ENCODE data around the gene ZBTB7C. TPM values are rescaled to one million over a fixed set of nuclear protein-coding genes. Genes with fewer than 3 reads are reported as not detected.

ZBTB7C gene
- total RNA-seq, 2 experiments from 2014 or later: 0.81 to 0.95 TPM

DNA sequence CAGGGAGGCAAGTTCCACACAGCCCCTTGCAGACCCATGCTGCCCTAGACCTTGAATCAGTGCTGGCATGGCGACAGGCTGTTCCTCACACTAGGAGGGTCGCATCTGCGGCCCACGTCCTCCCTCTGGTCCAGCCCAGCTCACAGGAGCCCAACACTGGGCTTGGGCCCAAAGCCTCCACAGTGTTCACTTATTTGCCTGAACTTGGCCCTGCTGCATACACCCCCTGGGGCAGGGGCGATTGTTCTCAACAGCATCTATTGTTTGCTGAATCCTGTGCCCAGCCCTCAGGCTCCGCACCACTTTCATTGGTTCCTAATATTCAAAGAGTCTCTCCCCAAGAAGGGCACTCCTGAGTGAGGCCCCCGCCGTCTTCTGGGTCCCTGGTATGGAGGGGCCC, 90.7 kb downstream of the ZBTB7C start:
- Mint-ChIP-seq H3K36me3 (ENCODE audit: low read depth) (no peaks in the 10 kb centered on the region), H3K9me3 (no peaks in the 10 kb centered on the region), H3K4me1 (no peaks in the 10 kb centered on the region), H3K27ac (no peak overlapping the region), H3K4me3 (no peak overlapping the region), H3K27me3 (no peaks in the 10 kb centered on the region)
- CTCF ChIA-PET: interaction anchor here (1.5 to 1.6 kb wide), 2 partner anchors 73 to 127 kb away, joined by 3 to 4 read pairs; no protein-coding TSS in a partner anchor
- no peak for DNase-seq
- POLR2A ChIA-PET: no interaction called here

DNA sequence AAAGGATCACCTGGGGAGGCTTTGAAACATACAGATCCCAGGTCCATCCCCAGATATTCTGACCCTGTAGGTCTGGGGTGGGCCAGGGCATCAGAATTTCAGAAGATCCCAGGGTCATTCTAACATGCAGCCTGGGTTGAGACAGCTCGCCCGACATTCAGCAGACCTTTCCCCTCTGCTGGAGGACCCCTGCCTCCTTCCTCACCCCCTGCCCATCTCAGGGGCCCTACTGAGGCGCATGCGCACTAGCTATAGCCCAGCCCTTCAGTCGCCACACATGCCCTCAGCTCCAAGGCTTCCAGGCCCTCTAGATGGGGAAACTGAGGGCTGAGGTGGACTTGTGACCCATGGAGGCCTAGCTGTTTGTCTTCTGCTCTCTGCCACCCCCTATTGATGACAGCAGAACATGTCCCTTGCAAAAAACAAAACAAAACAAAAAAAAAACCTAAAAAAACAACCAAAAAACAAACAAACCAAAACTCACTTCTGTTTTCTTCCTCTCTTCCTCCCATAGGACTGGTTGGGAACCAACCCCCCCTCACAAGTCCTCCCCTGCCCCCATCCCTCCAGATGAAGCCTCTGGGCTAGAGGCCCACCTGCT, 91.3 kb downstream of the ZBTB7C start:
- POLR2A ChIA-PET: no interaction called here
- Mint-ChIP-seq H3K36me3 (ENCODE audit: low read depth) (no peaks in the 10 kb centered on the region), H3K9me3 (no peaks in the 10 kb centered on the region), H3K4me3 (no peak overlapping the region), H3K4me1 (no peaks in the 10 kb centered on the region), H3K27ac (no peak overlapping the region), H3K27me3 (no peaks in the 10 kb centered on the region)
- CTCF ChIA-PET: interaction anchor here (0.9 to 1.6 kb wide), 4 partner anchors 73 to 129 kb away, joined by 3 to 4 read pairs (median 3); no protein-coding TSS in a partner anchor
- DNase-seq: no peak

DNA sequence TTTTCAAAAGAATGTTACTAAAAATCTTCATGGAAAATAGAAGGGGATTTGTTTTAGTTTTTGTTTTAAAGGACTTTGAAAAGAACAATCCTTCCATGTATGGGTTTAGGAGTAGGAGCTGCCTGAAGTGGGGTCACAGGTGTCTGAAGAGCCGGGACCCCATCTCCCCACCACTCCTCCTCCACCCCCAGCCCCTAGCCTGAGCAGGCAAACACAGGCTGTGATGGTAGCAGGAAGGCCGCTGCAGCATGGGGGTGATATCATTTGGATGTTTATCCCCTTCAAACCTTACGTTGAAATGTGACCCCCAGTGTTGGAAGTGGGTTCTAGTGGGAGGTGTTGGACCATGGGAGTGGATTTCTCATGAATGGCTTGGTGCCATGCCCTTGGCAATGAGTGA, 93.0 kb downstream of the ZBTB7C start:
- no peak overlapping the region for H3K4me3 Mint-ChIP-seq
- CTCF ChIA-PET: interaction anchor here (1.0 to 1.7 kb wide), 2 partner anchors 22 to 176 kb away, joined by 3 read pairs; no protein-coding TSS in a partner anchor
- POLR2A ChIA-PET: no interaction called here

DNA sequence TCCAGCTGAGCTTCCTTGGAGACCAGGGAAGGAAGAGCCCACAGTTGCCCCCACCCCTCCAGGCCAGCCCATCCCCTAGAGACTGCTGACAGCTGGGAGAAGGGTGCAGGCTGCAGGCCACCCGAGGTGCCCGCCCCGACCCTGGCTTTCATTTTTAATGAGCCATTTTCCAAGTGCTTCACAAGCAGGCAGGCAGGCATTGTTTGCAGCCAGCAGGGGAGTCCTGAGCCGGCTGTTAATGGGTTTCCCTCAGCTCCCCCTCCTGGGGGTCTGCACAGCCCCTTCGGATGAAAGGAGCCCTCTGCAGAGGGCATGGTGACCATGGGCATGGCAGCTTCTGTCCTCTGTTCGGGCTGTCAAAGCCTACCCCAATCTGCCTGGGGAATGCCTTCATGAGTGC, 94.5 kb downstream of the ZBTB7C start:
- POLR2A ChIA-PET: no interaction called here
- Mint-ChIP-seq H3K4me1 (no peaks in the 10 kb centered on the region), H3K27ac (no peak overlapping the region), H3K27me3 (peaks cover 12% of the 10 kb centered on the region), H3K36me3 (ENCODE audit: low read depth) (no peaks in the 10 kb centered on the region), H3K9me3 (no peaks in the 10 kb centered on the region), H3K4me3 (no peak overlapping the region)
- DNase-seq: no peak
- CTCF ChIA-PET: no interaction called here

More for the DNA sequence above, 93.0 kb downstream of the ZBTB7C start:
- no peaks in the 10 kb centered on the region for H3K36me3 Mint-ChIP-seq (ENCODE audit: low read depth)
- H3K9me3 Mint-ChIP-seq: no peaks in the 10 kb centered on the region
- no peaks in the 10 kb centered on the region for H3K4me1 Mint-ChIP-seq
- H3K27ac Mint-ChIP-seq: no peak overlapping the region
- no peak for DNase-seq
- H3K27me3 Mint-ChIP-seq: peaks cover 9% of the 10 kb centered on the region

DNA sequence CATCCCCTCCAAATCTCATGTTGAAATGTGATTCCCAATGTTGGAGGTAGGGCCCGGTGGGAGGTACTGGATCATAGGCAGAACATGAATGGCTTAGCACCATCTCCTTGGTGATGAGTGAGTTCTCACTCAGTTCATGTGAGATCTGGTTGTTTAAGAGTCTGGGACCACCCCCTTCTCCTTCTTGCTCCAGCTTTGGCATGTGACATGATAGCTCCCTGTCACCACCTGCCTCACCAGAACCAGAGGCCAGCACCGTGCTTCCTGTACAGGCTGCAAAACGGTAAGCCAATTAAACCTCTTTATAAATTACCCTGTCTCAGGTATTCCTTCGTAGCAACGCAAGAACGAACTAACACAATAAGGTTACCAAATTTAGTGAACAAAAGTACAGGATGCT, 95.4 kb downstream of the ZBTB7C start:
- no peak overlapping the region for H3K27ac Mint-ChIP-seq
- ChIA-PET CTCF (no interaction called here), POLR2A (no interaction called here)
- no peaks in the 10 kb centered on the region for H3K9me3 Mint-ChIP-seq
- no peaks in the 10 kb centered on the region for H3K4me1 Mint-ChIP-seq
- no peaks in the 10 kb centered on the region for H3K36me3 Mint-ChIP-seq (ENCODE audit: low read depth)
- no peak overlapping the region for H3K4me3 Mint-ChIP-seq
- no peak for DNase-seq
- H3K27me3 Mint-ChIP-seq: peaks cover 13% of the 10 kb centered on the region

DNA sequence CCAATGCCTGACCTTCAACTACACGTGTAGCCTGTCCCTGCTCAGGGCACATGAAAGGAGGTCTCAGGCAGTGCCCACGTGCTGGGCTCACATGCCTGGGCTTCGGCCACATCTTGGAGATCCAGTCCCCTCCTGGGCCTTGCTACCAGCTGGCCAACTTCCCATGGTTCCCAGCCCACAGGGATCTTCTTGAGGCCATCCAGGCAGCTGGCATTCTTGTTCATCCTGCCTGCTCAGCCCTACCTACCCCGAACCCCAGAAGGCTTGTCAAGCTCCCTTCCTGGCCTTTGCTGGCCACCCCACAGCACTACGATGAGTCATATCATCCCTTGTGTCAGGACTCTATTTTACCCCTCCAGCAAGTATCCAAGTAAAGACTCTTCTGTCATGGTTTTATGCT, 97.1 kb downstream of the ZBTB7C start:
- no peak for DNase-seq
- Mint-ChIP-seq H3K36me3 (ENCODE audit: low read depth) (no peaks in the 10 kb centered on the region), H3K9me3 (no peaks in the 10 kb centered on the region), H3K27me3 (peaks cover 19% of the 10 kb centered on the region), H3K4me3 (no peak overlapping the region), H3K27ac (no peak overlapping the region), H3K4me1 (no peaks in the 10 kb centered on the region)
- CTCF ChIA-PET: no interaction called here
- POLR2A ChIA-PET: no interaction called here

DNA sequence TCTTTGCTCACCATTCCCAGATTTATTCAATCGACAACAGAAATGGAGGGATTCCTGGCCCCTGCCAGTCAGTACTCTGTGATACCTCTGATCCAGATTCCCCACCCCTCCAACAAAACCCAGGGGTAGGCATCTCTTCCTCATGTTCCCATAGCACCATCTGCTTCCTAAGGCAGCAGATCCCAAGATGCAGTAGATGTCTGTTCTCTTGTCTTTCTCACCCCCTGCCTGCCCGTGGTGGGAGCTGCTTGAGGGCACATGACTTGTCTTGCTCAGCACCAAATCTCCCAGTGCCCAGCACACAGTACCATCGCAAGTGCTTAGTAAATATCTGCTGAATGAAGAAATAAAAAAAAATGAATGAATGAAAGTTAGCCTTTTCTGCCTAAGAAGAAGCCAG, 98.2 kb downstream of the ZBTB7C start:
- DNase-seq: no peak
- POLR2A ChIA-PET: no interaction called here
- CTCF ChIA-PET: no interaction called here
- H3K27me3 Mint-ChIP-seq: peaks cover 20% of the 10 kb centered on the region
- H3K9me3 Mint-ChIP-seq: no peaks in the 10 kb centered on the region
- no peak overlapping the region for H3K27ac Mint-ChIP-seq
- H3K4me1 Mint-ChIP-seq: no peaks in the 10 kb centered on the region
- H3K4me3 Mint-ChIP-seq: no peak overlapping the region
- no peaks in the 10 kb centered on the region for H3K36me3 Mint-ChIP-seq (ENCODE audit: low read depth)

DNA sequence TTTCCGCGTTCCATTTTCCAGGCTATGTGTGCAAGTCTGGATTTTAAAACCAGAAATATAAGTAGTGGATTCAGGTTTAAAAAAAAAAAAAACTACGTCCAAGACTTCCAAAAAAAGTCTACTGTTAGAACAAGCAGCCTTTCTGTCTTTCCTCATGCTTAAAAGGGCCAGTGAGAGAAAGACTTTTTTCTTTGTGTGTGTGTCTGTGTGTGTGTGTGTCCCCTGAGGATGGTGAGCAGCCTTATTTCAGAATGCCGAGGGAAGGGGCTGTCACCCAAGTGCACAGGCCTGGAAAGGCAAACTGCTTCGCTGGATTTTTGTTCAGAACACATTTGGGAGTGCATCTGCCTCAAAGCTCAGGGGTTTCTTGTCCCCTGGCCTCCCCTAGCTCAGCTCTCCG, 98.8 kb downstream of the ZBTB7C start:
- Mint-ChIP-seq H3K36me3 (ENCODE audit: low read depth) (no peaks in the 10 kb centered on the region), H3K27ac (no peak overlapping the region), H3K4me3 (no peak overlapping the region), H3K4me1 (no peaks in the 10 kb centered on the region), H3K27me3 (peaks cover 20% of the 10 kb centered on the region), H3K9me3 (no peaks in the 10 kb centered on the region)
- CTCF ChIA-PET: no interaction called here
- no peak for DNase-seq
- POLR2A ChIA-PET: no interaction called here

DNA sequence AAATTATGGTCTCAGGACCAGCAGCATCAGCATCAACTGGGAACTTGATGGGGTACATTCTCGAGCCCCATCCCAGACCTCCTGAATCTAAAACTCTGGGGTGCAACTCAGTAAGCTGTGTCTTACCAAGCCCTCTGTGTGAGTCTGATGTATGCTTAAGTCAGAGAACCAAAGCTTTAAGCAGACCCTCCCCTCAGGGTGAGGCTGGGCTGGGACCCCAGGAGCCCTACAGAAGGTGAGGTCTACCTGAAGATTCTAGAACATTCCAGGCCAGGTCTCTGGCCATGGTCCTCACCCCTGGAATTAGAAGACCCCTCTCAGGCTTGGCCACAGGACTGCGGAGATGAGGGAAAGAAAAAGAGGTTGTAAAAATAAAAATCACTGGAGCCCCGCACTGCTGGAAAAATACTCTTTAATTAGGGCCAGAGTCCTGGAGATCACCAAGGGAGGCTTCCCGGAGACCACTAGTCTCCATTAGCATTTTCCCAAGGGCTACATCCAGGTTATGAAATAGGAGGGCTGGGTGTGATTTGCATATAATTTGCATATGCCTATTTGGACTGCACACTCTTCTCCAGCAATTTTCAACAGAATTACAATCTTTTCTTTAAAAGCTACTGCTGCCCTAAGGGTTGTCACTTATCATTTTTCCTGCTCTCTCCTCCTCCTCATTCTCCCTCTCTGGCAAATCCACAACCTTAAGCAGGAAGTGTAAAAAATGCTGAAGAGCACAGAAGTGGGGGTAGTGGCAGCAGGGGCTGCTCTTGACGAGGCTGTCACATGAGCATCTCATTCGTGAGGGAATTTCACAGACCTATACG, 100.2 kb downstream of the ZBTB7C start:
- Mint-ChIP-seq H3K4me1 (no peaks in the 10 kb centered on the region), H3K9me3 (no peaks in the 10 kb centered on the region), H3K27ac (no peak overlapping the region)

DNA sequence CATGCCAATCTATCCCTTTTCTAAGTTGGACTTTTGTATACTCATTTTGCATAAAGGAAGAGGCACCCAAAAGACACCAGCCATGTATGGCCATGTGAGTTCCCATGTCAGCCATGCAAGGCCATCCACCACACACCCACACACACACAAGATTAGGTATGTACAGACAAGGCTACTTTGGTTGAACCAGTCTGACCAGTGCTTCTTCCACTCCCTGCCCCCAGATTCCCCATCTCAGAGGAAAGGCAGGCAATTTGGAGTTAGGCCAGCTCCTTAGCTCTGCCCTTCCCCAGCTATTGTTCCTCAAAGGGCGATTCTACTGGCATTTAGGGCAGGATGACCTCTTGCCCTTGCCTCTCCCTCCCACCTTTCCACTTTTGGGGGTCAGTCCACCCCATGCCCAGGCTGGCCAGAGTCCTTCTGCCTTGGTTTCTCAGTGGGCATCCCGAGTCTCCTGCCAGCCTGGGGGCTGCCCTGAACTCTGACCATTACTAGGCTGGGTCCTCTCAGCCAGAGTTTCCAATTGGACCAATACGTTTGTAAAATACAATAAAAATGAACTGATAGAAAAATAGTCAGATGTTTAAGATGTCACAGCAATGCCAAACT, 101.1 kb downstream of the ZBTB7C start:
- no peak for DNase-seq
- Mint-ChIP-seq H3K27ac (no peak overlapping the region), H3K4me1 (no peaks in the 10 kb centered on the region), H3K9me3 (no peaks in the 10 kb centered on the region), H3K36me3 (ENCODE audit: low read depth) (no peaks in the 10 kb centered on the region), H3K4me3 (no peak overlapping the region), H3K27me3 (peaks cover 20% of the 10 kb centered on the region)
- ChIA-PET CTCF (no interaction called here), POLR2A (no interaction called here)

More for the DNA sequence above, 100.2 kb downstream of the ZBTB7C start:
- Mint-ChIP-seq H3K27me3 (peaks cover 20% of the 10 kb centered on the region), H3K36me3 (ENCODE audit: low read depth) (no peaks in the 10 kb centered on the region), H3K4me3 (no peak overlapping the region)
- CTCF ChIA-PET: no interaction called here
- DNase-seq: no peak
- POLR2A ChIA-PET: no interaction called here

DNA sequence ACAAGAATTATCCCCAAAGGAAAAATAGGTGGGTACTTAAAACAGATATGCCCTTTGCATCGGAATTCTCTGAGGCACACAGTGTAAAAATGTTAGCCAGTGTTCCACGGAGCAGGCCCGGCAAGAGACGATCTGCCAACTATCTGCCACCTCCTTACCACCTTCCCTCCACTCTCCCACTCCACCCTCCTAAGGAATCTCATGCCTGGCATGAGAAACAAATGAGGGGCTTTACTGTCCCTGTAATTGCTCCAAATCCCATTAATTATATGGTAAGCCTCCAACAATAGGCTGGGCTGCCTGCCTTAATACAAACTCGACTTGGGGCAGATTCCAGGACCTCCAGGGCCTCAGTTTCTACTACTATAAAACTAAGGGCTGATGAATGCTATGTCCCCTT, 102.3 kb downstream of the ZBTB7C start:
- H3K4me3 Mint-ChIP-seq: no peak overlapping the region
- POLR2A ChIA-PET: no interaction called here
- H3K36me3 Mint-ChIP-seq (ENCODE audit: low read depth): no peaks in the 10 kb centered on the region
- no peaks in the 10 kb centered on the region for H3K4me1 Mint-ChIP-seq
- no peaks in the 10 kb centered on the region for H3K9me3 Mint-ChIP-seq
- no peak overlapping the region for H3K27ac Mint-ChIP-seq
- no peak for DNase-seq
- CTCF ChIA-PET: no interaction called here
- peaks cover 17% of the 10 kb centered on the region for H3K27me3 Mint-ChIP-seq

DNA sequence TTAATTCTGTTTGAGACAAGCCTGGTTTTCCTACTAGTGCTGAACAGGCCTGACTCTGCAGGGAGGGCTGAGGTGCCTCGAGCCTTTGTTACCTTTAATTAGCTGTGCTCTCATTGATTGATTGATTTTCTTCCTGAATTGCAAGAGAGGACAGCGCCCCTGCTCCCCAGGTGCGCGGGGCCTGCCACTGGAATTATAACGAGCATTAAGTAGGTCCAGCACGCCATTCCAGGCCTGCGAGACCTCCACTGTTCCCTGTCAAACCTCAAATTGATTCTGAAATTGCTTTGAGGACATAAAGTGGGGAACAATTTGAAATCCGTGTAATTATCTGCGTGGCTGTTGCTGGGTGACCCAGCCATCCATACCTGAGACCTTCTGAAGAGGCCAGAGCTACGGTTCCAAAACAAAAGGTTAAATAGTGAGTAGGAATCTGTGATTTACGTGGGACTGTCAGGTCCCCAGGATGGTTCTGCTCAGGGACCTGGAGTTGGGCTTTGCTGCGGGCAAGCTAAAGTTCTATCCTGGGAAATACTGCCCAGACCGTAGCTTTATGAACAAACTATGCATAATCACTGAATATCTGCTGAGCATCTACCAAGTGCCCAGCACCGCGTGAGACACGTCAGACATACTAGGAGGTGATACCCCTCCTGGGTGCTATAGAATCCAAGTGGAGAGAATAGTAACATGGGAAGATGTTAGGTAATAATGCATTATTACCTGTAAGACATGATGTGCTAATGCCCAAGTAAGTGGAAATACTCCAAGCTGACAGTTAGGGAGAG, 104.1 kb downstream of the ZBTB7C start:
- no peak for DNase-seq
- CTCF ChIA-PET: interaction anchor here (1.0 to 1.1 kb wide), 2 partner anchors 12 to 75 kb away, joined by 3 read pairs; no protein-coding TSS in a partner anchor
- POLR2A ChIA-PET: no interaction called here
- H3K4me1 Mint-ChIP-seq: peaks cover 8% of the 10 kb centered on the region
- no peaks in the 10 kb centered on the region for H3K9me3 Mint-ChIP-seq
- peaks cover 8% of the 10 kb centered on the region for H3K27me3 Mint-ChIP-seq
- no peak overlapping the region for H3K4me3 Mint-ChIP-seq
- no peak overlapping the region for H3K27ac Mint-ChIP-seq
- H3K36me3 Mint-ChIP-seq (ENCODE audit: low read depth): no peaks in the 10 kb centered on the region

DNA sequence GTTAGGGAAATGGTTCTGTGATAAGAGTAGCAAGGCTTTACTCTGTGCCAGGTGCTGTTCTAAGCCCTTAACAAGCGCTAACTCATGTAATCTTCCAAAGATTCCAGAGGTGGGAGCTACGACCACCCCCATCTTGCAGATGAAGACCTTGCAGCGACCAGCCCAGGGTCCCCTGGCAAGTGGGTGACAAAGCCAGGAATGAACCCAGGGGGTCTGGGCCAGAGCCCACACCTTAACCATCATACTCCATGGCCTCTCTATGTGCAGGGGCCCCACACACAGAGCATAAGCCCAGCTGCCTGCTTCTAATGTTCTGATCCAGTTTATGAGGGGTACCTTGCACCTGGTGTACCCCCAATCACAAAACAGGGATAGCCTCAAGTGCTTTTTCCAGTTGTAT, 105.3 kb downstream of the ZBTB7C start:
- Mint-ChIP-seq H3K27me3 (peaks cover 8% of the 10 kb centered on the region), H3K9me3 (no peaks in the 10 kb centered on the region), H3K36me3 (ENCODE audit: low read depth) (no peaks in the 10 kb centered on the region), H3K27ac (no peak overlapping the region), H3K4me1 (peaks cover 17% of the 10 kb centered on the region), H3K4me3 (no peak overlapping the region)
- no peak for DNase-seq
- ChIA-PET CTCF (no interaction called here), POLR2A (no interaction called here)
